MM.1S (cell line): ENCODE measurements around the gene LINGO4.

ENCODE experiments used
- EZH2 ChIP-seq: fragments of 300-600 bp; sonication (generic); optimal IDR thresholded peaks from 2 replicates; pipeline ENCODE3; 2017; ENCODE audit warnings: low read depth, mild to moderate bottlenecking, antibody characterized with exemption, low read length, mixed read lengths
- EZH2phosphoT487 ChIP-seq: fragments of 300-600 bp; sonication (generic); IDR thresholded peaks from 2 replicates; pipeline ENCODE4 v1.6.1; 2018; ENCODE audit warnings: antibody characterized with exemption, low read length
- TF ChIP-seq, protein P1 (sequence below): fragments of 300-600 bp; sonication (generic); IDR thresholded peaks from 2 replicates; pipeline ENCODE4 v1.5.1; 2016; ENCODE audit warnings: antibody characterized with exemption, low read length, mixed read lengths

- TF ChIP-seq, protein P1, sequence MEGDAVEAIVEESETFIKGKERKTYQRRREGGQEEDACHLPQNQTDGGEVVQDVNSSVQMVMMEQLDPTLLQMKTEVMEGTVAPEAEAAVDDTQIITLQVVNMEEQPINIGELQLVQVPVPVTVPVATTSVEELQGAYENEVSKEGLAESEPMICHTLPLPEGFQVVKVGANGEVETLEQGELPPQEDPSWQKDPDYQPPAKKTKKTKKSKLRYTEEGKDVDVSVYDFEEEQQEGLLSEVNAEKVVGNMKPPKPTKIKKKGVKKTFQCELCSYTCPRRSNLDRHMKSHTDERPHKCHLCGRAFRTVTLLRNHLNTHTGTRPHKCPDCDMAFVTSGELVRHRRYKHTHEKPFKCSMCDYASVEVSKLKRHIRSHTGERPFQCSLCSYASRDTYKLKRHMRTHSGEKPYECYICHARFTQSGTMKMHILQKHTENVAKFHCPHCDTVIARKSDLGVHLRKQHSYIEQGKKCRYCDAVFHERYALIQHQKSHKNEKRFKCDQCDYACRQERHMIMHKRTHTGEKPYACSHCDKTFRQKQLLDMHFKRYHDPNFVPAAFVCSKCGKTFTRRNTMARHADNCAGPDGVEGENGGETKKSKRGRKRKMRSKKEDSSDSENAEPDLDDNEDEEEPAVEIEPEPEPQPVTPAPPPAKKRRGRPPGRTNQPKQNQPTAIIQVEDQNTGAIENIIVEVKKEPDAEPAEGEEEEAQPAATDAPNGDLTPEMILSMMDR = no peak
- TF ChIP-seq EZH2 (no peak), EZH2phosphoT487 (no peak)
These were observed 46.0 kb downstream of the LINGO4 start for GRCh38 chr1:151759241-151759640.
